OCI-M1 (cell line): ENCODE data around the gene CTNNA1.

Source experiments
- DNase-seq: peaks from one replicate; lab custom pipeline; 2025; lab: John Stamatoyannopoulos, UW

CTNNA1 gene

GRCh38 chr5:138849882-138850281, 96.7 kb downstream of the CTNNA1 start:
- no peak for DNase-seq

DNA sequence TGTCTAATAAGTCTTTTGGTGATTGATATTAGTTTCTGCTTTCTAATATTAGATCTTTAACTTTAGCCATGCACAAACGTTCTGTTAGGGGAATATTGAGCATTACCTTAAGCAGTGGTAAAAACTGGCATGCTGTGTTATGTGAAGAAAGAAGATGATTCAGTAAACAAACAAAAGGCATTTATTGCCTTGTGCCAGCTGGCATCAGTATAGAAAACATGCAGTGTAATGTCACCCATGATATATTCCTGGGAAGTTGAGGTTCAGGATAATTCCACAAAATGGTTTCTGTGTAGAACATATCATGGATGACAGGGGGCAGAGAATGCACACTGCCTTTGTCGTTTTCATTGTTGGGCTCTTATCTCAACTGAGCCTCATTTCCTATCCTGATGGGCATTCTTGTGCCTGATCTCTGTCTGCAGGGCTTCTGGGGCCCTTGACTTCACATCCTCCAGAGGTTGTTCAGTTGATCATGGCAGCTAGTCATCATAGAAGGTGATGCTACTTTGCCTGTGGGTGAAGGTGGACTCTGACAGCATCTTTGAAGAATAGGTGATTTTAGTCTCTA, 97.7 kb downstream of the CTNNA1 start:
- DNase-seq, result no peak

GRCh38 chr5:138853132-138853531, 99.9 kb downstream of the CTNNA1 start:
- DNase-seq, result no peak

GRCh38 chr5:138867011-138867410, 113.8 kb downstream of the CTNNA1 start:
- no peak for DNase-seq

- no peak for DNase-seq
These were observed 115.8 kb downstream of the CTNNA1 start for GRCh38 chr5:138869038-138869437.

DNA sequence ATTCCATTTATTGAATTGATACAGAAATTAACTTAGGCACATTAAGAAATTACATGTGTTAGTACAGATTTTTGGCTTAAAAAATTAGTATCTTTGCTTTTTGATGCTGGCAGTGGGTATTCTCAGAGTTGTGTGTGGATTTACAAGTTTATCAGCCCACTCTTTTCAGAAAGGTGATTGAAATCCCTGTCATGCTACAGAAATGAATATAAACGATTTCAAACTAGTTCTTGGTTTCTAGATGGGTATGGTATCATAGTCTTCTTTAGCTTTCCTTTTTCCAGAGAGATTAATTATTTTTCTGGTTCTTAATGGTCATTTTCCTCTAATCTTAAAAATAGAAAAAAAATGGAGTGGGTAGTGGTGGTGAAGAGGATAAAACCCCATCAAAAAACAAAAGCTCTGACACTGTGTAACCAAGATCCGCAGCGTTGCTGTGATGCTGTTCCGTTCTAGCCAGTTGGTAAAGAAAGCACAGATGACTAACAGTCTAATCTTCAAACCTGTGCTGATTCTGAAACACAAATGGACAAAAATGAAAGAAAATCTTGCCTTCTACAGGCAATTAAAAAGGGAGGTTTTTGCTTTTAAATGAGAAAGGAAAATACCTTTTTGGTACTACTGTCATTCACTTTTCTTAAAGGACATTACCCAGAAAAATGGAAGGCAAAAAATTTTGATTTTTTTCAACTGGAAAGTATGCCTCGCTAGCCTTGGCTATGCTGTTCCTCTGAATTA, 116.7 kb downstream of the CTNNA1 start:
- no peak for DNase-seq

GRCh38 chr5:138870611-138871010, 117.4 kb downstream of the CTNNA1 start:
- DNase-seq, result no peak

DNA sequence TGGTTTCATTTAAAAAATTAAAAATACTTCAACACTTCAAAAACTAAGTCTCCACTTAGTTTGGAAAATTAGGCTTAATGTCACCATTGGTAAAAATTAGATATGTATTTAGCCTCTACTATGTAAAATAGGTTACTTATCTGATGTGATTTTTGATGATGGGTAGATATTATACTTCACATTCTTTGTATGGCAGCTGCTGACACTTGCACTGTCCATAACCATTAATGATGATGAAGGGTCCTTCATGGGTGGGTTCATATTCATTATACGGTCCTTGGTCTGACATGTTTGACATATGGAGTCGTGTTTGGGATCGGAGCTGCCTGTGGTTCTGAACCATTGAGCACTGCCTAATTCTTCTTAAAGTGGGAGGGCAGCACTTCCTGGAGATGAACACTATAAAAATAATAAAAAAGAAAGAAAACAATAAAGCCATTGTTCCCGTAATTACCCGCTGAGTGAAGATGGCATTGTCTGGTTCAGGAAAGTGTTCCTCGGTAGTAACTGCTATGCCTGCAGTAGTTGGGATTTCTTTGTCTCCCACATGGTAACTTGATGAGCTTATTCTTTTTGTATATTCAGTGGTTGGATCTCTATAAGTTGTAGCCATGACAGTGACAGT, 119.7 kb downstream of the CTNNA1 start:
- DNase-seq, result no peak

GRCh38 chr5:138873466-138874221, 120.4 kb downstream of the CTNNA1 start:
- no peak for DNase-seq

DNA sequence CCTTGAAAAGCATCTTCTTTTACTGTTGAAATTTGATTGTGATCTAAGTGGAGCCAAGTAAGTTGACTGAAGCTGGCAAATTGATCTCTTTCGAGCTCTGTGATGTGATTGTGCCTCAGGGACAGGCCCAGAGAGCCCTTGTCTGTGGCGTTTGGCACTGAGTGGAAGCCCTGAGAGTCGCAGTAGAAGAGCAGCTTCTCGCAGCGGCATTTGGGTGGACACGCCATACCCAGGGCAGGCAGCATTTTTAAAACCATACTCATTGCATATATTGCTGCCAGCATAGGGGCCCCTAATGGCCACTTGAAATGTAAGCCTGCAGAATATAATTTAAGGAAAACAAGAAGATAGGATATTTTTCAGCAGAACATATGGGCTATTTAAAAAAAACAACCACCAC, 121.0 kb downstream of the CTNNA1 start:
- DNase-seq, result no peak

DNA sequence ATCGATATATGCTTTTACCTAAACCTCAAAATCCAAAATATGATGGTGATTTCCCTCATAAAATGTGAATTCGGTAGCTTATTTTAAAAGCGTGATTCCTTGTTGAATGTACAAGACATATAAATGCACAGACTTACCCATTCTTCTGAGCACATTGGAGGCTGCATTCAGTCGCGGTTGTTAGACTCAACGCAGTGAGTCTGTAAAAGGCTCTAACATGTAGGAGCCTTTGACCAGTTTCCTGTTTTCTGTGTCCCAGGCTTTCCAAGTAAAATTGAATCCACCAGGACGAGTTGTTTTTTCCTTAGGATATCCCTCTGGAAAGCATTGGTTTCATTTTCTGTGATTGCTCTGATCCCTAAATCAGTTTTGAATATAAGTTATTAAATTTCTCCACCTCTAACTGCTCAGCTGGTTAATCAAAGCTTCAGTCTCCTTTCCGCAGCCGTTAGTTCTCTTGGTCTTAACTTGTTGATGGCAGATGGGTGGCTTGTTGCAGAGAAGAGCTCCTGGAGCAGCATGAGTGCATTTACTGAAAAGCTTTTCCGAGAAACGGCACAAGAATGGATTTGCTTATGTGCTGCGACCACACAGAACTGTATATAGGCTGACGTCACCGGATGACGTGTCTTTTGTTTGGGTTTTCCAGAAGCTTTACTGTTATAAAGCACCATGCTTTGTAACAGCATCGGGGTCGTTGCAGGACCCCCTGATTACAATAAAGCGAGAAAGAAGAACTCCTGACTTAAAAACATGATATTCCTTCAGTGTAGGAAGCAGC, 121.7 kb downstream of the CTNNA1 start, which contains the start of gene LRRTM2:
LRRTM2 (minus strand) TSS at position 565 of the 781 bp plus-strand sequence; CDS start at position 141, 424 bp downstream.
- DNase-seq, result no peak

DNA sequence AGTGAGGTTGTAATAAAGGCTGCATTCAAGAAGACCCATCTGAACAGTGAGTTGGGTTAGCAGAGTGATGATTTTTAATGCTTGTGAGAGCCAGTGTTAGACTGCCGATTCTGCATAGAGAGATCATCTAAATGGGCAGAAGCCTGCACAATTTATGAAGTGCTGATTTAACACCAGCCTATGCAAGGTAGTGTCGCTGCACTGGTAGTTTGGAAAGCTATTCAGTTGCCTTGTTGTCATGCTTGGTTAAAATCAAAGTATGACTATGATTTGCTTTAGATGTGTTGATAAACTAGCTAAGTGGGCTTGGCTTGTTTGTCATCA, 122.3 kb downstream of the CTNNA1 start:
- DNase-seq, result no peak

GRCh38 chr5:138875946-138876345, 122.7 kb downstream of the CTNNA1 start:
- DNase-seq, result no peak

GRCh38 chr5:138876811-138877210, 123.6 kb downstream of the CTNNA1 start:
- DNase-seq, result no peak

DNA sequence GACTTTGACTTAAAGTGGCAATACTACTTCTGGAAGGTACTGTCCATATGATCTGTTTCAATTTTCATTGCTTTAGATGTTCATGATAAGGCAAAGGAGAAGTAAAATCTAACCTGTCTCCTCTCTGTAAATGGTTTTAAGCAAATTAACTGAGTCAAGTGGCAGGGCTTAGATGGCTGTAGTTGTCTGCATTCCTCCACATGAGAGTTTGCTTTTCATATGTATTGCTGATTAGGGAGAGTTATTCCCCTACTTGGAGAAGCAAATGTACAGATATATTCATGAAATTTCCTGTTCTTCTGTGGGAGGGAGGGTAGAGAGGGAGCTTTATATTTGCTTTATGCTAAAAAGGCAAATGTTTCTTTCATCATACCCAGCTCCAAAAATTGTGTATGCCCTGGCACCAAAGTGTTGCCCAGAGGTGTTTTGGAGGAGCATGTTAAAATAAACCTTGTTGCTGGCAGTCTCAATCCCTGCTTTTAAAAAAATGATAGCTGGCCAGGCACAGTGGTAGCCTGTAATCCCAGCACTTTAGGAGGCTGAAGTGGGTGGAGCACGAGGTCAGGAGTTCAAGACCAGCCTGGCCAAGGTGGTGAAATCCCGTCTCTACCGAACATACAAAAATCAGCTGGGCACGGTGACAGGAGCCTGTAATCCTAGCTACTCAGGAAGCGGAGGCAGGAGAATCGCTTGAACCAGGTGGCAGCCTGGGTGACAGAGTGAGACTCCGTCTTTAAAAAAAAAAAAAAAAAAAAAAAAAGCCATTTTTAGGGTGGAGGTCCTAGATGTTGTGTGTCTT, 125.4 kb downstream of the CTNNA1 start:
- no peak for DNase-seq

GRCh38 chr5:138883211-138883610, 130.0 kb downstream of the CTNNA1 start:
- DNase-seq, result no peak

DNA sequence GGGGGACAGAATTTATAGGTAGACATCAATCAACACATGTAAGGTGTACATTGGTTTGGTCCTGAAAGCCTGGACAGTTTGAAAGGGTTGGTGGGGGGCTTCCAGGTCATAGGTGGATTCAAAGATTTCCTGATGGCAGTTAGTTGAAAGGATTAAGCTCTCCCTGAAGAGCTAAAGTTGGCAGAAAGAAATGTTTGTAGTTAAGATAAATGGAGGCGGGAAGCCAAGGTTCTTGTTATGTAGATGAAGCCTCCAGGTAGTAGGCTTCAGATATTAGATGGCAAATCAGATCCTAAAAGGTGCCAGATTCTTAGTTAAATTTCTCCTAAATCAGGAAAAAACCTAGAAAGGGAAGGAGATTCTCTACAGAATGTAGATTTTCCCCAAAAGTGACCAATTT, 130.9 kb downstream of the CTNNA1 start:
- no peak for DNase-seq

DNA sequence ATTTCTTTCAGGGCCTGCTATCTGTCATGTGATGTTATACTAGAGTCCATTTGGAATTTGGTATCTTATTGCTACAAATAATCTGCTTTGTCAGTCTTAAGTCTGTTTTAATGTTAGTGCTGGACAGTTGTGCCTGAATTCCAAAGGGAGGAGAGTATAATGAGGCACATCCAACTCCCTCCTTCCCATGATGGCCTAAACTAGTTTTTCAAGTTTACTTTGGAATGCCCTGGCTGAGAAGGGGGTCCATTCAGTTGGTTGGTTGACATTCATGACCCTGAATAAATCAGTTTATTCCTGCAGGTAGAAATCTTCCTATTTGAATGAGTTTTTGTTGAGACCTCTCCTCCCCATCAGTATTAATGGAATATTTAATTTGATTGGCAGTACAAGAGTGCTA, 131.3 kb downstream of the CTNNA1 start:
- DNase-seq, result no peak

GRCh38 chr5:138889994-138890393, 136.8 kb downstream of the CTNNA1 start:
- no peak for DNase-seq

- no peak for DNase-seq
These were observed 137.4 kb downstream of the CTNNA1 start for GRCh38 chr5:138890644-138891043.

GRCh38 chr5:138895918-138896317, 142.7 kb downstream of the CTNNA1 start:
- no peak for DNase-seq
